Neural crest cell (in vitro differentiated cells): ENCODE measurements around the gene HERC4. TPM values are rescaled to one million over a fixed set of nuclear protein-coding genes. Genes with fewer than 3 reads are reported as not detected.
A peak's percentile ranks its signal among the peaks of the same experiment; 100 is the strongest.
"Not testable (repeated sequence)": the region's sequence is repeated elsewhere in the genome, so short reads cannot be mapped to it uniquely, and the experiment has no call there.

Experiments used
- DNase-seq: peaks from one replicate; pipeline ENCODE4 v3.0.0; 2021; ENCODE audit warnings: low read depth, mixed read lengths, low spot score
- H3K27ac Mint-ChIP-seq: one replicate; pipeline ENCODE4 v1.8.0; 2021; ENCODE audit warnings: mild to moderate bottlenecking, mixed read lengths; ENCODE audit not compliant: unreplicated experiment
- H3K27me3 Mint-ChIP-seq: 2 replicates; pipeline ENCODE4 v1.8.0; 2021; ENCODE audit warnings: low read depth, mild to moderate bottlenecking, mixed read lengths
- H3K36me3 Mint-ChIP-seq: 2 replicates; pipeline ENCODE4 v1.8.0; 2021; ENCODE audit warnings: low read depth, mild to moderate bottlenecking, mixed read lengths
- H3K4me1 Mint-ChIP-seq: 2 replicates; pipeline ENCODE4 v1.8.0; 2021; ENCODE audit warnings: mixed read lengths
- H3K4me3 Mint-ChIP-seq: one replicate; pipeline ENCODE4 v1.8.0; 2021; ENCODE audit warnings: mild to moderate bottlenecking, mixed read lengths
- H3K9me3 Mint-ChIP-seq: 2 replicates; pipeline ENCODE4 v1.8.0; 2021; ENCODE audit warnings: mixed read lengths
- CTCF ChIP-seq: fragments of 200-600 bp; sonication (generic); conservative IDR thresholded peaks from 2 replicates; pipeline ENCODE4 v1.5.0; 2021; ENCODE audit warnings: antibody characterized with exemption, mild to moderate bottlenecking
- total RNA-seq: library from RNA; stranded (reverse); gene quantifications from 2 replicates; pipeline ENCODE4 v1.2.1, GENCODE V29; 2021

Gene HERC4
- total RNA-seq, 1 donor from 2014 or later = 42.4 TPM

GRCh38 chr10:68027429-68027828 lies 47.7 kb downstream of the HERC4 start:
- no peaks in the 10 kb centered on the region for H3K27me3 Mint-ChIP-seq
- H3K9me3 Mint-ChIP-seq = no peaks in the 10 kb centered on the region
- no peak for DNase-seq
- TF ChIP-seq CTCF = no peak
- H3K4me1 Mint-ChIP-seq = peaks cover 4% of the 10 kb centered on the region
- no peak overlapping the region for H3K4me3 Mint-ChIP-seq
- H3K27ac Mint-ChIP-seq = peak overlapping the region; percentile 27
- H3K36me3 Mint-ChIP-seq = peaks cover 9% of the 10 kb centered on the region

GRCh38 chr10:68023292-68023691 lies 51.8 kb downstream of the HERC4 start:
- peaks cover 29% of the 10 kb centered on the region for H3K36me3 Mint-ChIP-seq
- no peak for DNase-seq
- H3K9me3 Mint-ChIP-seq = peaks cover 2% of the 10 kb centered on the region
- TF ChIP-seq CTCF = no peak
- H3K4me3 Mint-ChIP-seq = no peak overlapping the region
- H3K27me3 Mint-ChIP-seq = no peaks in the 10 kb centered on the region
- H3K27ac Mint-ChIP-seq = no peak overlapping the region
- peaks cover 4% of the 10 kb centered on the region for H3K4me1 Mint-ChIP-seq

- not testable (repeated sequence) for H3K4me1 Mint-ChIP-seq, DNase-seq, H3K9me3 Mint-ChIP-seq, H3K27ac Mint-ChIP-seq, H3K4me3 Mint-ChIP-seq, H3K27me3 Mint-ChIP-seq
- H3K36me3 Mint-ChIP-seq = peaks cover 29% of the 10 kb centered on the region
Measured at GRCh38 chr10:68022324-68022723, 52.8 kb downstream of the HERC4 start.

GRCh38 chr10:68016519-68016918 lies 58.6 kb downstream of the HERC4 start:
- H3K4me3 Mint-ChIP-seq, H3K27me3 Mint-ChIP-seq, DNase-seq, H3K27ac Mint-ChIP-seq, H3K4me1 Mint-ChIP-seq, H3K9me3 Mint-ChIP-seq: not testable (repeated sequence)
- peaks cover 20% of the 10 kb centered on the region for H3K36me3 Mint-ChIP-seq

GRCh38 chr10:68010426-68010940 lies 64.6 kb downstream of the HERC4 start:
- no peak overlapping the region for H3K4me3 Mint-ChIP-seq
- no peak for TF ChIP-seq CTCF
- peaks cover 29% of the 10 kb centered on the region for H3K36me3 Mint-ChIP-seq
- H3K27me3 Mint-ChIP-seq = no peaks in the 10 kb centered on the region
- DNase-seq = no peak
- no peaks in the 10 kb centered on the region for H3K4me1 Mint-ChIP-seq
- no peak overlapping the region for H3K27ac Mint-ChIP-seq
- H3K9me3 Mint-ChIP-seq = peaks cover 4% of the 10 kb centered on the region

GRCh38 chr10:68007356-68007755 lies 67.7 kb downstream of the HERC4 start:
- Mint-ChIP-seq H3K27ac (peak overlapping the region; percentile 82), H3K4me3 (no peak overlapping the region), H3K36me3 (peaks cover 49% of the 10 kb centered on the region)

More at GRCh38 chr10:68007356-68007755, 67.7 kb downstream of the HERC4 start:
- Mint-ChIP-seq H3K4me1 (no peaks in the 10 kb centered on the region), H3K27me3 (no peaks in the 10 kb centered on the region), H3K9me3 (peaks cover 6% of the 10 kb centered on the region)
- no peak for TF ChIP-seq CTCF
- DNase-seq = no peak
